NT2/D1 (cell line): ENCODE results near the gene RNF135.
"Not testable (repeated sequence)": the region's sequence is repeated elsewhere in the genome, so short reads cannot be mapped to it uniquely, and the experiment has no call there.

Experiments
- DNase-seq: peaks from one replicate; pipeline ENCODE4 v3.0.0-alpha.2; 2011; ENCODE audit warnings: low read depth, low spot score
- H3K27me3 ChIP-seq: 2 replicates; pipeline ENCODE4 v1.6.0; 2011; ENCODE audit warnings: mild to moderate bottlenecking; ENCODE audit not compliant: insufficient read length, insufficient read depth
- H3K36me3 ChIP-seq: 2 replicates; pipeline ENCODE4 v1.6.1; 2011; ENCODE audit warnings: mild to moderate bottlenecking, low read length, mixed read lengths; ENCODE audit not compliant: insufficient read depth, insufficient read length
- H3K4me1 ChIP-seq: 2 replicates; pipeline ENCODE4 v1.5.1; 2011; ENCODE audit not compliant: insufficient read depth, insufficient read length
- H3K4me3 ChIP-seq: 2 replicates; pipeline ENCODE4 v1.5.1; 2011; ENCODE audit warnings: low read depth; ENCODE audit not compliant: insufficient read length
- H3K9ac ChIP-seq: 2 replicates; pipeline ENCODE4 v1.6.0; 2011; ENCODE audit warnings: low read depth; ENCODE audit not compliant: insufficient read length
- H3K9me3 ChIP-seq: 2 replicates; pipeline ENCODE4 v1.5.1; 2011; ENCODE audit warnings: mild to moderate bottlenecking, low read length; ENCODE audit not compliant: insufficient read depth
- SUZ12 ChIP-seq: IDR thresholded peaks from 2 replicates; pipeline ENCODE4 v1.6.1; 2011; ENCODE audit not compliant: insufficient read length, insufficient read depth; ENCODE audit errors: extremely low read depth
- YY1 ChIP-seq: IDR thresholded peaks from 2 replicates; pipeline ENCODE4 v1.6.1; 2011; ENCODE audit not compliant: insufficient read length, insufficient read depth
- ZNF274 ChIP-seq: IDR thresholded peaks from 2 replicates; pipeline ENCODE4 v1.6.1; 2011; ENCODE audit warnings: mild to moderate bottlenecking, low read depth, low read length

The RNF135 gene

DNA sequence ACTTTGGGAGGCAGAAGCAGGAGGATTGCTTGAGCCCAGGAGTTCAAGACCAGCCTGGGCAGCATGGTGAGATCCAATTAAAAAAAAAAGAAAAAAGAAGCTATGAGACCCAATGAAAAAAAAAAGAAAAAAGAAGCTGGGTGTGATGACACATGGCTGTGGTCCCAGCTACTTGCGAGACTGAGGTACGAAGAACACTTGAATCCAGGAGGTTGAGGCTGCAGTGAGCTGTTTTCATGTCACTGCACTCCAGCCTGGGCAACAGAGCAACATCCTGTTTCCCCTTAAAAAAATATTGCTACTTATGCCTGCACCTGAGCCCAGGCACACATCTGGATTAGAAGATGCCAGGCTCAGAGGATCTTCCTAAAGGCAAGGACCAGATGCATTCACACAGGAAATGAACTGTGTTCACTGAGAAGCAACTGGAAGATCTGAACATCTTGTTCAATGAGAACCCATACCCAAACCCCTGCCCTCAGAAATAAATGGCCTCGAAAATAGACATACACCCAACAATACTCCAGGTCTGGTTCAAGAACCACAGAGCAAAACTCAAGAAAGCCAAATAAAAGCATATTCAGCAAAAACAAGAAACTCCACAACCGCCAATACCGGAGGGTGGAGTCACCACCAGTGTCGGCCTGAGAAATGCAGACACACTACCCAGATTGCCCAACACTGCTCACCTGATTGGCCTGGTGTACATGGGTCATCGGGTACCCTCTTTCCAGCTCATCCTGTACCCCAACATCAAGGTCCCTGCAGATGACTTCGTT, 4.4 kb downstream of the RNF135 start:
- Histone ChIP-seq H3K4me1 (no peaks in the 10 kb centered on the region), H3K4me3 (no peak overlapping the region), H3K27me3 (no peaks in the 10 kb centered on the region), H3K36me3 (peaks cover 6% of the 10 kb centered on the region), H3K9me3 (no peaks in the 10 kb centered on the region), H3K9ac (no peak overlapping the region)
- no peak for DNase-seq
- TF ChIP-seq SUZ12 = no peak
- TF ChIP-seq ZNF274 = no peak
- no peak for TF ChIP-seq YY1

DNA sequence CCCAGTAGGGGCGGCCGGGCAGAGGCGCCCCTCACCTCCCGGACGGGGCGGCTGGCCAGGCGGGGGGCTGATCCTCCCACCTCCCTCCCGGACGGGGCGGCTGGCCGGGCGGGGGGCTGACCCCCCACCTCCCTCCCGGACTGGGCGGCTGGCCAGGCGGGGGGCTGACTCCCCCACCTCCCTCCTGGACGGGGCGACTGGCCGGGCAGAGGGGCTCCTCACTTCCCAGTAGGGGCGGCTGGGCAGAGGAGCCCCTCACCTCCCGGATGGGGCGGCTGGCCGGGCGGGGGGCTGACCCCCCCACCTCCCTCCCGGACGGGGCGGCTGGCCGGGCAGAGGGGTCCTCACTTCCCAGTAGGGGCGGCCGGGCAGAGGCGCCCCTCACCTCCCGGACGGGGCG, 9.1 kb downstream of the RNF135 start:
- H3K36me3 ChIP-seq = not testable (repeated sequence)

DNA sequence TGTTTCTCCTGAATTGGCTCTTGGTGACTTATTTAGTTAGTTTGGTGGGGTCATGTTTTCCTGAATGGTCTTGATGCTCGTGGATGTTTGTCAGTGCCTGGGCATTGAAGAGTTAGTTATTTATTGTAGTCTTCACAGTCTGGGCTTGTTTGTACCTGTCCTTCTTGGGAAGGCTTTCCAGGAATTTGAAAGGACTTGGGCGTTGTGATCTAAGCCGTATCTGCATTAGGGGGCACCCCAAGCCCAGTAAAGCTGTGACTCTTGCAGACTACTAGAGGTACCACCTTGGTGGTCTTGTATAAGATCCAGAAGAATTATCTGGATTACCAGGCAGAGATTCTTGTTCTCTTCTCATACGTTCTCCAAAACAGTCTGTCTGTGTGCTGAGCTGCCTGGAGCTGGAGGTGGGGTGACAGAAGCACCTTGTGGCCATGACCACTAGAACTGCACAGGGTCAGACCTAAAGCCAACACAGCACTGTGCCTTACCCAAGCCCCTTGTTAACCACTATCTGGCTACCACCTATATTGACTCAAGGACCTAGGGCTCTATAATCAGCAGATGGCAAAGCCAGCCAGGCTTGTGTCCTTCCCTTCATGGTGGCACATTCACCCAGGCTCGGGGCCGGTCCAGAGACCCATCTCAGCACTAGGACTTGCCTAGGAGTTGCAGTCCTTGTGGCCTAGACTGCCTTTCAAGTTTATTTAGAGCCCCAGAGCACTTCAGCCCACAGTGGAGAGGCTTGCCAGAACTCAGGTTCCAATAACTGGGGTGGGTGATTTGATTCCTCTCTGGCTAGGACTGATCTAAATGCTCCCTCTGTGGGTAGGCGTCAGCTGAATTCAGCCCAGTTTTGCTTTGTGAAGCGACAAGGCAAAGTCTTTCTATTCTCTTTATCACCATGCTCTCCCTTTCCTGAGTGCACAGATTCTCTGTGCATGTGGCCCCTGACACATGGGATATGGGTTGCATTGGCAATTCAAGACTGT, 11.0 kb downstream of the RNF135 start:
- H3K4me1 ChIP-seq = no peaks in the 10 kb centered on the region
- H3K27me3 ChIP-seq = no peaks in the 10 kb centered on the region
- TF ChIP-seq ZNF274 = no peak
- TF ChIP-seq SUZ12 = no peak
- TF ChIP-seq YY1 = no peak
- no peak overlapping the region for H3K9ac ChIP-seq
- no peak overlapping the region for H3K4me3 ChIP-seq
- no peak for DNase-seq
- no peaks in the 10 kb centered on the region for H3K9me3 ChIP-seq
- H3K36me3 ChIP-seq = peaks cover 3% of the 10 kb centered on the region

More for the DNA sequence above, 9.1 kb downstream of the RNF135 start:
- H3K9ac ChIP-seq, H3K4me1 ChIP-seq, H3K4me3 ChIP-seq, H3K9me3 ChIP-seq, H3K27me3 ChIP-seq, DNase-seq: not testable (repeated sequence)

DNA sequence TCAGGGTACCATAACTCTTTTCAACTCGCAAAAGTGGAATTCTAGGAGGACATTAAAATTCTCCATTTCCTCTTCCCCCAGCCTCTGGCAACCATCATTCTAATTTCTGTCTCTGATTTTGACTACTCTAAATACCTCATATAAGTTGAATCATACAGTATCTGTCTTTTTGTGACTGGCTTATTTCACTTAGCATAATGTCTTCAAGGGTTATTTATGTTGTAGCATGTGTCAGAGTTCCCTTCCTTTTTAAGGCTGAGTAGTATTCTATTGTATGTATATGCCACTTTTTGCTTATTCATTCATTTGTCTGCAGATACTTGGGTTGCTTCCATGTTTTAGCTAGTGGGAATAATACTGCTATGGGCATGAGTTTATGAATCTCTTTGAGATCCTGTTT, 12.0 kb downstream of the RNF135 start:
- no peak overlapping the region for H3K9ac ChIP-seq
- H3K4me3 ChIP-seq = no peak overlapping the region
- no peaks in the 10 kb centered on the region for H3K27me3 ChIP-seq
- DNase-seq = no peak
- no peaks in the 10 kb centered on the region for H3K4me1 ChIP-seq
- no peaks in the 10 kb centered on the region for H3K9me3 ChIP-seq
- H3K36me3 ChIP-seq = peaks cover 3% of the 10 kb centered on the region
- no peak for TF ChIP-seq YY1
- TF ChIP-seq SUZ12 = no peak

DNA sequence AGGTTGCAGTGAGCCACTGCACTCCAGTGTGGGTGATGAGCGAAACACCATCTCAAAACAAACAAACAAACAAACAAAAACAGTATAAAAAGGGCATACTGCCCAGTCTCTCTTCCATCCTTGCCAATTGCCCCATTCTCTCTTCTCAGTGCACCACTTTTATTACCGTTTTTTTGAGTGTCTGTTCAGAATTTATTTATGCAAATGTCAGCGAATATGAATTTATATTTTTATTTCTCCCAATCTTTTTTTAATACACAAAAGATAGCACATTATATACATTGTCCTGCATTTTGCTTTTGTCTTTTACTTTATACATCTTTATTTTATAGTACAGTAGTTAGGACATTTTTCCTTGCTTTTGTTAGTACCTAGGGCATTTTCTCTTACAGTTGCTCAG, 19.6 kb downstream of the RNF135 start:
- no peak overlapping the region for H3K4me3 ChIP-seq
- TF ChIP-seq SUZ12 (no peak), ZNF274 (no peak), YY1 (no peak)
- no peak overlapping the region for H3K9ac ChIP-seq
- H3K36me3 ChIP-seq = peaks cover 5% of the 10 kb centered on the region
- no peak for DNase-seq
- no peaks in the 10 kb centered on the region for H3K9me3 ChIP-seq
- no peaks in the 10 kb centered on the region for H3K27me3 ChIP-seq
- H3K4me1 ChIP-seq = no peaks in the 10 kb centered on the region

DNA sequence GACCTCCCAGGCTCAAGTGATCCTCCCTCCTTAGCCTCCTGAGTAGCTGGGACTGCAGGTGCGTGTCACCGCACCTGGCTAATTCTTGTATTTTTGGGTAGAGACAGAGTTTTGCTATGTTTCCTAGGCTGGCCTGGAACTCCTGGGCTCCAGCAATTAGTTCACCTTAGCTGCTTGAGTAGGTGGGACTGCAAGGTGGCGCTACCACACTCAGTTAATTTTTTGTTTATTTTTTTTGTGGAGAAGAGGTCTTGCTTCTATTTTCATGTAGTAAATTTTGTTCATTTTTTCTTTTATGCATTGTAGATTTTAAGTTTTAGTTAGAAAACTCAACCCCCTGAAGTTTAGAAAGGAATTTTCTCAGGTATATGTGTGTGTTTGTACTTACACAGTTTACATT, 21.7 kb downstream of the RNF135 start:
- Histone ChIP-seq H3K9me3 (no peaks in the 10 kb centered on the region), H3K4me1 (no peaks in the 10 kb centered on the region), H3K4me3 (no peak overlapping the region), H3K27me3 (no peaks in the 10 kb centered on the region), H3K36me3 (peaks cover 12% of the 10 kb centered on the region), H3K9ac (no peak overlapping the region)
- no peak for DNase-seq
- TF ChIP-seq ZNF274 (no peak), YY1 (no peak), SUZ12 (no peak)

DNA sequence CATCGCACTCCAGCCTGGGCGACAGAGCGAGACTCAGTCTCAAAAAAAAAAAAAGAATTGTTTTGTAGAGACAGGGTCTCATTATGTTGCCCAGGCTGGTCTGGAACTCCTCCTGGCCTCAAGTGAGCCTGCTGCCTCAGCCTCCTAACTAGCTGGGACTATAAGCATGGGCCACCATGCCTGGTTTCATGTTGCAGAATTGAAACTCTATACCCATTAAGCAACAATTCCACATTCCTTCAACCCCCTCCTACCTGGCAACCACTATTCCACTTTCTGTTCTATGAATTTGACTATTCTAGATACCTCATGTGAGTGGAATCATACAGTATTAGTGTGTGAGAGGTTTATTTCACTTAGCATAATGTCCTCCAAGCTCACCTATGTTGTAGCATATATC, 24.5 kb downstream of the RNF135 start:
- peaks cover 19% of the 10 kb centered on the region for H3K36me3 ChIP-seq
- H3K9me3 ChIP-seq = no peaks in the 10 kb centered on the region
- H3K4me1 ChIP-seq = no peaks in the 10 kb centered on the region
- H3K9ac ChIP-seq = no peak overlapping the region
- DNase-seq = no peak
- TF ChIP-seq ZNF274 (no peak), SUZ12 (no peak), YY1 (no peak)
- H3K27me3 ChIP-seq = no peaks in the 10 kb centered on the region
- H3K4me3 ChIP-seq = no peak overlapping the region
